ENCODE measurements around the gene MINDY3.

The MINDY3 gene

DNA sequence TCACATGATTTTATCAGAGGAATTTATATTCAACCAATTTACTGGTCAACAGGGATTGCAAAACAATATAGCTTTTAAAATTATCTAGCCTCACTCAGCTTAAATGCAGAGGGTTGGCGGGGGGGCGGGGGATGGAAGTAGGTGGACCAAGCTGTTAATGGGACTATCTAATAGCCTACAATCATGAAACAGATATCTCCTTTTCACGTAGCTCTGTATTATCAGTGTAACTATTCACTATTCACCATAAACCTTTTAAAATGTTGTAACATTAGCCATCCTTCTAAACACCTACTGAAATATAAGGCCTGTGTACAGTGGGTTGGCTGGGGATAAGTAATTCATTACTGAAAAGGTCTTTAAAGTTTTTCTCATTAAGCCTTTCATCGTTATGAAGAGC is 56.2 kb downstream of the MINDY3 start:
- Histone ChIP-seq H3K9ac (ENCODE audit: low read length) (no peak overlapping the region), H3K4me1 (ENCODE audit: control insufficient read depth, insufficient read depth, low read length) (peaks cover 10% of the 10 kb centered on the region), H3K9me3 (ENCODE audit: control insufficient read depth, low read length) (peaks cover 14% of the 10 kb centered on the region), H3K4me3 (ENCODE audit: low read length) (no peak overlapping the region), H3K36me3 (ENCODE audit: control insufficient read depth, insufficient read depth, low read length, severe bottlenecking) (peaks cover 52% of the 10 kb centered on the region), H3K27me3 (replicated peaks; ENCODE audit: control insufficient read depth, insufficient read depth, low read length) (no peaks in the 10 kb centered on the region)
- DNase-seq (ENCODE audit: low read depth): no peak

DNA sequence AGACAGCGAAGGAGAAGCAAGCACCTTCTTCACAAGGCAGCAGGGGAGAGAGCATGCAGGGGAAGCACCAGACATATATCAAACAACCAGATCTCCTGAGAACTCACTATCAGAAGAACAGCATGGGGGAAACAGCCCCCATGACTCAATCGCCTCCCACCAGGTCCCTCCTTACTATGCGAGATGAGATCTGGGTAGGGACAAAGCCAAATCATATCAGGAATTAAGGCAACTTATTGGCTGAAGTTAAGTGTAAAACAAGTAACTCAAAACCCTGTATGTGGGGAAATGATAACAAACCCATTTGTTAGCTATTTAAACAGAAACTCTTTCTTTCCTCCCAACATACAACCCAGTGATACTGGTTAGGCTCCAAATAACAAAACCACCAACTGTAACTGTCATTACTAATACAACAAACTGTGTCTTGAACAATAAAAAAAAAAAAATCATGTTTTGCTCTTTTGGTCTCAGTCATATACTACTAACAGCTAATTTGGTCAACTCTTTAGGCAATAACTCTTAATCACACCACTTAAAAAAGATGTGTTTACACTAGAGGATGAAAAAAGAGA is 57.8 kb downstream of the MINDY3 start:
- Histone ChIP-seq H3K9ac (ENCODE audit: low read length) (no peak overlapping the region), H3K4me3 (ENCODE audit: low read length) (no peak overlapping the region), H3K27me3 (replicated peaks; ENCODE audit: control insufficient read depth, insufficient read depth, low read length) (no peaks in the 10 kb centered on the region), H3K36me3 (ENCODE audit: control insufficient read depth, insufficient read depth, low read length, severe bottlenecking) (peaks cover 51% of the 10 kb centered on the region), H3K4me1 (ENCODE audit: control insufficient read depth, insufficient read depth, low read length) (peaks cover 9% of the 10 kb centered on the region), H3K9me3 (ENCODE audit: control insufficient read depth, low read length) (peaks cover 14% of the 10 kb centered on the region)
- no peak for DNase-seq (ENCODE audit: low read depth)

DNA sequence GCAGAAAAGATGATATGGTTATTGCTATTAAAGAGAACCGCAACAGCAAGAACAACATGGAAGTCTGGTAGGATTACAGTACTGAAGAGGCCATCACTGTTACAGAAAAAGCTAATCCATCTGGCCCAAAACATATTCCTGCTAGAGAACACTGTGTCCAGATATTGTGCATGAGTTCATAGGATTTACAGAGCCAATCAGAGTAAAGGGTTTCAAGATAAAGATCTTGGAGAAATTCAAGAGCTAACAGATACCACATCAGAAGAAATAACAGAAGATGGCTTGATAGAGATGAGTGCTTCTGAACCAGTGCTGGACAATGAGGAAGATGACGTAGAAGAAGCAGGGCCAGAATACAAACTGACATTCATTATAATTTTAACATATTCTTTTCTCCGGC is 58.7 kb downstream of the MINDY3 start:
- Histone ChIP-seq H3K27me3 (replicated peaks; ENCODE audit: control insufficient read depth, insufficient read depth, low read length) (no peaks in the 10 kb centered on the region), H3K9ac (ENCODE audit: low read length) (no peak overlapping the region), H3K4me3 (ENCODE audit: low read length) (no peak overlapping the region), H3K36me3 (ENCODE audit: control insufficient read depth, insufficient read depth, low read length, severe bottlenecking) (peaks cover 44% of the 10 kb centered on the region), H3K9me3 (ENCODE audit: control insufficient read depth, low read length) (peaks cover 14% of the 10 kb centered on the region), H3K4me1 (ENCODE audit: control insufficient read depth, insufficient read depth, low read length) (peaks cover 9% of the 10 kb centered on the region)
- DNase-seq (ENCODE audit: low read depth): no peak

DNA sequence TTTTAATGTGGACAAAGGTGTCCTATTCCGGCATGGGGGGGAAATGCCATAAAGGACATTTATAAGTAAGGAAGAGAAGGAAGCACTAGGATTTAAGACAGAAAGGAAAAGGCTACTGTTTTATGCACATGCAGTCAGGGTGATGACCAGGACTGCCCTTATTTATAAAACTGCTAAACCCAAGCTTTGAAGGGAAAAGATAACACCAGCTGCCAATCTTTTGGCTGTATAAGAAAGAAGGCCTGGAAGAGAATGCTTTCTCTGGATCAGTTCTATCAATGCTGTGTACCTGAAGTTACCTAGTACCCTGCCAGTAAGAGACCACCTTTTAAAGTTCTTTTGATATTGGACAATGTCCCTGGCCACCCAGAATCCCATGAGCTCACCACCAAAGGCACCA is 59.2 kb downstream of the MINDY3 start:
- Histone ChIP-seq H3K27me3 (replicated peaks; ENCODE audit: control insufficient read depth, insufficient read depth, low read length) (no peaks in the 10 kb centered on the region), H3K36me3 (ENCODE audit: control insufficient read depth, insufficient read depth, low read length, severe bottlenecking) (peaks cover 41% of the 10 kb centered on the region), H3K4me1 (ENCODE audit: control insufficient read depth, insufficient read depth, low read length) (peaks cover 9% of the 10 kb centered on the region), H3K9ac (ENCODE audit: low read length) (no peak overlapping the region), H3K4me3 (ENCODE audit: low read length) (no peak overlapping the region), H3K9me3 (ENCODE audit: control insufficient read depth, low read length) (peaks cover 14% of the 10 kb centered on the region)
- no peak for DNase-seq (ENCODE audit: low read depth)

DNA sequence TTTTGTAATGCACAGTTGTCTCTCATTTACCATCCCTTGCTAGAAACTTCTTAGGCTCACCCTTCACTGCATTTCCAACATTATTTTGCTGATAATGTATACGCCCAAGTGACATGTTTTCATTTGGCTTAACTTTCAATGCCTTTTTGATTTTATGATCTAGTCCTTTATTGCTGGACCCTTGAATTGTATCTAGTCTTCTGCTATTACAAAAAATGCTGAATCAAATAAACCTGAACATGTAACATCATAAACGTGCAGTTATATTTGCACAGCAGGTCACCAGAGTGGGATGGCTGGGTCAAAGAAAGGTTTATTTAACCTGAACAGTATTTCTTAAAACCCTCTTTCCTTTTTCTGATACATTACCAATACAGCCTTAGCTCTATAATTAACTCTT is 63.0 kb downstream of the MINDY3 start:
- no peaks in the 10 kb centered on the region for H3K27me3 ChIP-seq (replicated peaks; ENCODE audit: control insufficient read depth, insufficient read depth, low read length)
- H3K4me3 ChIP-seq (ENCODE audit: low read length): no peak overlapping the region
- H3K4me1 ChIP-seq (ENCODE audit: control insufficient read depth, insufficient read depth, low read length): peaks cover 13% of the 10 kb centered on the region
- DNase-seq (ENCODE audit: low read depth): no peak
- no peak overlapping the region for H3K9ac ChIP-seq (ENCODE audit: low read length)
- H3K36me3 ChIP-seq (ENCODE audit: control insufficient read depth, insufficient read depth, low read length, severe bottlenecking): peaks cover 55% of the 10 kb centered on the region
- peaks cover 14% of the 10 kb centered on the region for H3K9me3 ChIP-seq (ENCODE audit: control insufficient read depth, low read length)

DNA sequence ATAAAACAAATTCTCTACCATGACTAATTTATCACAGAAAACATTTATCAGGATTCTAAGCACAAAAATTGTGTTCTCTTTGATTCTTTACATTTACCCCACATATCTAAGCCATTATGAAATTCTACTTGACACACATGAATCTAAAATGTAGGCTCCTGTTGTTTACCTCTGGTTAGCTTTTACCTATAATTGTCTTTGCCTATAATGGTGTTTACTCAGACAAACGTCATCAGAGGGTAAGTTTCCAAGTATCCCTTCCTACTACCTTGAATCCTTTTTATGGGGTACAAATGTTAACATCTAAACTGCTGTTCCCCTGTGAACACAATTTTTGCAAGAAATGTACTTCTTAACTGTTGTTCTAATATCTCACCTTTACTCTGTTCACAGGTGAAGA is 63.5 kb downstream of the MINDY3 start:
- H3K4me3 ChIP-seq (ENCODE audit: low read length): no peak overlapping the region
- no peak overlapping the region for H3K9ac ChIP-seq (ENCODE audit: low read length)
- H3K4me1 ChIP-seq (ENCODE audit: control insufficient read depth, insufficient read depth, low read length): peaks cover 18% of the 10 kb centered on the region
- DNase-seq (ENCODE audit: low read depth): no peak
- peaks cover 52% of the 10 kb centered on the region for H3K36me3 ChIP-seq (ENCODE audit: control insufficient read depth, insufficient read depth, low read length, severe bottlenecking)
- H3K9me3 ChIP-seq (ENCODE audit: control insufficient read depth, low read length): peaks cover 14% of the 10 kb centered on the region
- H3K27me3 ChIP-seq (replicated peaks; ENCODE audit: control insufficient read depth, insufficient read depth, low read length): no peaks in the 10 kb centered on the region

DNA sequence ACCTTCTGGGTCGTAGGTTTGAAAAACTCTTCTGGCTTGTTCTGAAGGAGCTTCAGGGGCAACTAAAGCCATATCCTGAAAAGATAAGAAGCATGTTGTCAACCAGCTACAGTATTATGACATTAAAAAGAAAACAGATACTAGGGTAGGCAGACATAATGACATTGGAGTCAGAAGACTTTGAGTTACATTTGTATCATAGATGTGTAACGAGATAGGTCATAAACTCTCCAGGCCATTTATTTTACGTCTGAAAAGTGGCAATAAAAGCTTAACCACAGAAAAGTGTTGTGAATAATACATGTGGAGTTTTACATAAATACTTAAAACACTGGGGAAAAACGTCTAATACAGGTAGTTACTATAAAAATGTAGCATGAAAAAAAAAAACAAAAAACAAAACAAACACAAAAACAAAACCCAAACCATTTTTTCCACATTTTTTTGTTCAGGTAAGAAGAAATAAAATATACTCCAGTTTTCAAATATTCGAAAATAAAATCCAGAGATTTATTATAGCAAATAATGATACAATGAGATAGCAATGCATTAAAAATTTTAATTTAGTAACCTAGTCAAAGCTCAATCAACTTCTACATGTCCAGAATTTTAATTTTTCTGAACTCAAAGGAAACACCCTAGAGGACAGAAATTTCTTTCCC is 64.1 kb downstream of the MINDY3 start:
- no peak overlapping the region for H3K9ac ChIP-seq (ENCODE audit: low read length)
- no peaks in the 10 kb centered on the region for H3K27me3 ChIP-seq (replicated peaks; ENCODE audit: control insufficient read depth, insufficient read depth, low read length)
- H3K9me3 ChIP-seq (ENCODE audit: control insufficient read depth, low read length): peaks cover 9% of the 10 kb centered on the region
- no peak for DNase-seq (ENCODE audit: low read depth)
- H3K4me3 ChIP-seq (ENCODE audit: low read length): no peak overlapping the region
- H3K36me3 ChIP-seq (ENCODE audit: control insufficient read depth, insufficient read depth, low read length, severe bottlenecking): peaks cover 46% of the 10 kb centered on the region
- peaks cover 23% of the 10 kb centered on the region for H3K4me1 ChIP-seq (ENCODE audit: control insufficient read depth, insufficient read depth, low read length)

DNA sequence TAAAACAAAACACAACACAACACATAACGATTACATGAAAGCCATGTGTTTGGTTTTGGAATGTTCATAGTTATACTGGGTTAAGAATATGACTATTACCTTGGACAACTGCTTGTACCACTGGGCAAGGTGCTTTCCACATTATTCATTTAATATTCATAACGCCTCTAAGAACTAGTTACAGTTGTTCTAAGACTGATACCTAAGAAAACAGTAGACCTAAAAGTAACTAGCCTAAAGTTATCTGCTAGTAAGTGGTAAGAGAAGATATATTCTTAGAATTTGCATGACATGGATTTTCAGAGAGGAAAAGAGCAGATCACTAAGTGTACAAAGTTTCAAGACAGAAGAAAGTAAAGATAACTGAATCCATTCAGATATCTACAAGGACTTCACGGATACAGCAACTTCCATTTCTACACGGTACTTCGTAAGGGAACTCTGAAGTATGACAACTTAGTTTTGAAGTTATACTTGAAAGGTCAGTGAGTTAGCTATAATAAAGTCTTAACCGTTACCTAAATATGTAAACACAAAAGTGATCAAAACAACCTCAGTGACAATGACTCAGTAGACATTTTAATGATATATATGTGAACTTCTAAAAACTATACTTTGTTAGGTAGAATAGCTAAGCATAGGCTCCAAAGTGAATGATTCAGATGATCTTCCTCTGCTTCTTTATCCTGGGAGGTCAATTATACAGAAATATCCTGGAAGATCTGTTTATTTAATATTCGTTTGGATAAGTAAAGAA is 65.1 kb downstream of the MINDY3 start:
- no peak overlapping the region for H3K4me3 ChIP-seq (ENCODE audit: low read length)
- H3K9me3 ChIP-seq (ENCODE audit: control insufficient read depth, low read length): no peaks in the 10 kb centered on the region
- H3K36me3 ChIP-seq (ENCODE audit: control insufficient read depth, insufficient read depth, low read length, severe bottlenecking): peaks cover 36% of the 10 kb centered on the region
- no peak for DNase-seq (ENCODE audit: low read depth)
- H3K27me3 ChIP-seq (replicated peaks; ENCODE audit: control insufficient read depth, insufficient read depth, low read length): no peaks in the 10 kb centered on the region
- H3K4me1 ChIP-seq (ENCODE audit: control insufficient read depth, insufficient read depth, low read length): peaks cover 33% of the 10 kb centered on the region
- H3K9ac ChIP-seq (ENCODE audit: low read length): no peak overlapping the region

DNA sequence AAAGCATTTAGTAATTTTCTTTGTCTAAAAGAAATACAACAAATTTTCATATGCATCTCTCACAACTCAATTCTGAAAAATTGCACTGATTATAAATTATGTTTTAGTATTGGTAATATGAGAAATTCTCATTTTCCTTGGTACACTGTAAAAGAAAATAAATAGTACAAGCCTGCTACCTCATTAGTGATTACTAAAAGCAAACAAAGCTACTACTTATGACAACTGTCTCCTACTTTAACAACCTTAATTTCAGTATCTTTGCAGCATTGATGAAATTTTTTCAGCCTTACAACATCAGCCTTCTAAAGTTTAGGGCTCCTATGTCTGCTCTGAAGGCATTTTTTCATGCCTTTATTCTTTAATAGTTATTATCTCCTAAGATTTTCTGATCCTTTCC is 65.7 kb downstream of the MINDY3 start:
- Histone ChIP-seq H3K9me3 (ENCODE audit: control insufficient read depth, low read length) (no peaks in the 10 kb centered on the region), H3K36me3 (ENCODE audit: control insufficient read depth, insufficient read depth, low read length, severe bottlenecking) (peaks cover 32% of the 10 kb centered on the region), H3K4me1 (ENCODE audit: control insufficient read depth, insufficient read depth, low read length) (peaks cover 40% of the 10 kb centered on the region), H3K4me3 (ENCODE audit: low read length) (no peak overlapping the region), H3K27me3 (replicated peaks; ENCODE audit: control insufficient read depth, insufficient read depth, low read length) (no peaks in the 10 kb centered on the region), H3K9ac (ENCODE audit: low read length) (no peak overlapping the region)
- DNase-seq (ENCODE audit: low read depth): no peak

DNA sequence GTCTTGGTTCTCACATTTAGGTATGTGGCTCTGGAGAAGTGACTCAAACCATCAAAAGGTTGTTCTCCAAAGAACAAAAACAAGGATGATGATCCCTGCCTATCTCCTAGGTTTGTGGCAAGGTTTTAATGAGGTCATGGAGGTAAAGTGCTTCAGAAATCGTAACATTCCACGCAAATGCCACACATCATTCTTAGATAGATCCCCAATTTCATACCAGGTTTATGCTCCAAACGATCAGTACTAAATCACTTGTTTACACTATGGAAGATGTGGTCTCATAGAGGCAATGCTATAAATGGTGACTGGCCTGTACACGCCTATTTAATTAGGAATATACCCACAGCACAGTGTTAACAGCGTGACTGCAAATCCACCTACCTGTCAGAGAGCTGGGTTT is 66.6 kb downstream of the MINDY3 start:
- no peak for DNase-seq (ENCODE audit: low read depth)
- H3K9me3 ChIP-seq (ENCODE audit: control insufficient read depth, low read length): no peaks in the 10 kb centered on the region
- H3K4me1 ChIP-seq (ENCODE audit: control insufficient read depth, insufficient read depth, low read length): peaks cover 46% of the 10 kb centered on the region
- H3K9ac ChIP-seq (ENCODE audit: low read length): no peak overlapping the region
- no peaks in the 10 kb centered on the region for H3K27me3 ChIP-seq (replicated peaks; ENCODE audit: control insufficient read depth, insufficient read depth, low read length)
- H3K36me3 ChIP-seq (ENCODE audit: control insufficient read depth, insufficient read depth, low read length, severe bottlenecking): peaks cover 30% of the 10 kb centered on the region
- H3K4me3 ChIP-seq (ENCODE audit: low read length): no peak overlapping the region

DNA sequence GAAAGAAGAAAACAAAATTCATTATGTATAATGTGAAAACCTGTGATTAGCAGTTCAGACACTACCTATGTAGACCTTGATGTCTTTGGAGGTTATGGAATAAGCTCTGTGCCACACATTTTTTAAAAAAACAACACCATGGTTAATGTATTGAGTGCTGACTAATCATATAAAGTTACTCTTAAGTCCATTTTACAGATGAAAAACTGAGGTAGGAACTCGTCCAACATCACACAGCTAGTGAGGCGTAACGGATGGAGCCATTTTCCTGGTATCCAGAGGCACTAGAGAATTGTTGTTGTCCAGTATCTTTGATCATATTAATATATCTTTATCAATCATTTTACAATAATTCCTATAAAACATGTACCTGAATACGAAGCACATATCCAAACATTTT is 67.5 kb downstream of the MINDY3 start:
- Histone ChIP-seq H3K9ac (ENCODE audit: low read length) (peak overlapping the region; percentile 19), H3K36me3 (ENCODE audit: control insufficient read depth, insufficient read depth, low read length, severe bottlenecking) (peaks cover 33% of the 10 kb centered on the region), H3K4me3 (ENCODE audit: low read length) (peak overlapping the region; percentile 31), H3K9me3 (ENCODE audit: control insufficient read depth, low read length) (no peaks in the 10 kb centered on the region), H3K27me3 (replicated peaks; ENCODE audit: control insufficient read depth, insufficient read depth, low read length) (no peaks in the 10 kb centered on the region), H3K4me1 (ENCODE audit: control insufficient read depth, insufficient read depth, low read length) (peaks cover 46% of the 10 kb centered on the region)
- no peak for DNase-seq (ENCODE audit: low read depth)

Measured in adipocyte (in vitro differentiated cells).